Measurements from ENCODE around the gene NUMA1.

Gene NUMA1

DNA sequence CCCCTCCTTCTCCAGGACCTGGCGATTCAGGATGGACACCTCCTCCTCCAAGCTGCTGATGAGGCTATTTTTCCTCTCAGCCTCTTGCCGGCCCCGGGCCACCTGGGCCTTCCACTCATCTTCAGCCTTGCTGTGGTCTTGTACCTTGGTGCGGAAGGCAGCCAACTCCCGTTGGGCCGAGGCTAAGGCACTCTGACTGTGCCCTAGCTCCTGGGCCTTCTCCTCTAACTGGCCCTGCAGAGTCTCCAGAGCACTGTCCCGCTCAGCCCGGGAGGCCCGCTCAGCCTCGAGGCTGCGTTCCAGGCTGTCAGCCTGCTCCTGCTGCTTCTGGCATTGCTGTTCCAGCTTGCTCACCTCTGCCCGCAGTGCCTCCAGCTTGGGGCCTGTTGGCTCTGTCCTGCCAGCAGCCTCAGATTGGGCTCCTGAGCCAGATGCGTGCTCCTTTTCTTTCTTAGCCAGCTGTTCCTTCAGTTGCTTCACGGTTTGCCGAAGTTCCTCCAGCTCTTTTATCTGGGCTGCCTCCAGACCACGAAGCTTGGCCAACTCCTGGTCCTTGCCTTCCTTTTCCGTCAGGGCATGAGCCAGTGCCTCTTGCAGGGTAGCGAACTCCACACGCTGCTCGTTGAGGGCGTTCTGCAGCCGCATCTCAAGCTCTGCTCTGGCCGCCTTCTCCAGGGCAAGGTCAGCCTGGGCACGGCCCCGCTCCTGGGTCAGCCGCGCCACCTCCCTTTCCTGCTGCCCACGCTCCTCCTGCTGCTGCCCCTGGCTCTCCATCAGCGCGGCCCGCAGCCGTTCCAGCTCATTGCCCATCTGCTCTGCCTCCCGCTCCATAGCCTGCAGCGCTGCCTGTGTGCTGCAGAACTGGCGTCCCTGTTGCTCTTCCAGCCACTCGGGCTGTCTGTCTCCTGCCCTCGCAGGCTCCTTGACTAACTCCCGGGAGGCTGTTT lies 66.3 kb downstream of the NUMA1 start:
- no peak for DNase-seq

DNA sequence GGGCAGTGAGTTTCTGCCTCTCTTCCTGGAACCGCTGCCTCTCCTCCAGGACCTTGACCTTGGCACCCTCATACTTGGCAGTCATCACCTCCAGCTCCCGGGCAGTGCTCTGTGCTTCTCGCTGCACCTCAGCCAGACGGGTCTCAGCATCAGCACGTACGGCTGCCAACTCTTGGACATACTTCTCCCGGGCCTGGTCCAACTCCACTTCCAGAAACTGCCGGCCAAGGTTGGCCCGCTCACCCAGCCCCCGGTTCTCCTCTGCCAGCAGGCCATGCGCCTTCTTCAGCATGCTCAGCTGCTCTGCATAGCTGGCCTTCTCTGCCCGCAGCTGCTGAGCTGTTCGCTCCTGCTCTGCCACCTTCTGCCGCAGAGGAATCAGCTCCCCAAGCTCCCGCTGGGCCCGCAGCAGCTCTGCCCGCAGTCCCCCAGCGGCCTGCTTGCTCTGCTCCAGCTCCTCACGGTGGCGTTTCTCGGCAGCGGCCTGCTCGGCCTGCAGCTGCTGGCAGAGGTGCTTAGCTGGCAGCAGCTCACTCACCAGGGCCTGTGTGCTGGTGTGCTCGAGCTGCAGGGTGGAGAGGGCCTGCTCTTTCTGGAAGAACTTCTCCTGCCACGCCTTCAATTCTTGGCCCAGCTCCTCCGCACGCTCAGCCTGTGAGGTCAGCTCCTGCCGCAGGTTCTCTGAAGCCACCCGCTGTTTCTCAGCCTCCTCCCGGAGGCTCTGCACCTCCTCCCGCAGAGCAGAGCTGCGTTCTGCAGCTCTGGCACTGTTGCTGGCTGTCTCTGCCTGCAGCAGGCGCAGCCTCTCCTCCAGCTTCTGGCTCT lies 67.2 kb downstream of the NUMA1 start:
- no peak for DNase-seq

DNA sequence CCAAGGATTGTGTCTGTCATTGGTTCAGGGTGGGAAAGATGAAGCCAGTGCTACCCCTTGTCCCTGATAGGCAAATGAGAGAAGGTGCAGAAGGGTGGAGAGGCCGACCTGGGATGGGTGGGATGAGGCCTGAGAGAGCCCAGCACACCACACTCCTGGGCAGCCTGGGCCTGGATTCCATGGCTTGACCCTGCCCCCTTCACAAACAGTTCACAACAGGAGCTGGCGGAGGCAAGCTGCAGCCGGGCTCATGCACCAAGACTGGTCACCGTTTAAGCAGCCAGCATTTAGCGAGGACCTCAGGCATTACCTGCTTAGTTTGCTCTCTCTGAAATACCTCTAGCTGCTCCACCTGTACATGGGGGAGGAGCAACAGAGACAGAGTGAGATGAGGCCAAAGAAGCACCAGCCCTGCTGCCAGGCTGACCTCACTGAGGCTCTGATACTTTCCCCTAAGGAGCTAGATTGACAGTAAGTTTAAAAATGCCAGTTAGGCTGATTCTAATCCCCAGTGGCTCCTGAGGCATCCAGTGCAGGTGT lies 68.2 kb downstream of the NUMA1 start:
- no peak for DNase-seq

DNA sequence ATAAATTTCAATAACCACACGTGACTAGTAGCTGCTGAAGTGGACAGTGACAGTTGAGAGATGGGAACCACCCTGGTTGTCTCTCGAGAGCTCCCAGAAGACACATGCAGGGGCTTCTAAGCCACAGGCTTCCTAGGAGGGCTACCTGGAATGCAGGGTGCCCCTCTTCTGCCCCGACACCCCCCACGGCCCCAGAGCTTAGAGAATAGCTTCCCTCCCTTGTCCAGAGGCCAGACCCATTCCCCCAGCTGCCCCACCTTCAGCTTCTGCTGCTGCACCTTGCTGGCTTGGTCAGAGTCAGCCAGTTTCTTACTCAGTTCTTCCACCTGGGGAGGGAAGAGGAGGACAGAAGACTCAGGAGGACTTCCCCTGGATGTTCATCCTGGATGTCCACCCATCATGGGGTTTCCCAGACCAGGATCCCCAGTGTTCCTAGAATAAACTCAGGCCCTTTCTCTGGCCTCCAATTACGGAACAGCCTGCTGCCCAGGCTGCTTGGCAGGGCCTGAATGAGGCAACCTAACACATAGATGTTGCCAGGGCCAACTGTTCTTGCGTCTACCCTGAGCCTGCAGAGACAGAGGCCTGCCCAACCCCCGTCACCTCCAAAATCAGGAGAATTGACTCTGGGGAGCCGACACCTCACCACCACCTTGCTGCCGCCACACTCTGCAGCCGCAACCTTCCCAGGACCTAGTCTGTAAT lies 69.7 kb downstream of the NUMA1 start:
- DNase-seq, result no peak

DNA sequence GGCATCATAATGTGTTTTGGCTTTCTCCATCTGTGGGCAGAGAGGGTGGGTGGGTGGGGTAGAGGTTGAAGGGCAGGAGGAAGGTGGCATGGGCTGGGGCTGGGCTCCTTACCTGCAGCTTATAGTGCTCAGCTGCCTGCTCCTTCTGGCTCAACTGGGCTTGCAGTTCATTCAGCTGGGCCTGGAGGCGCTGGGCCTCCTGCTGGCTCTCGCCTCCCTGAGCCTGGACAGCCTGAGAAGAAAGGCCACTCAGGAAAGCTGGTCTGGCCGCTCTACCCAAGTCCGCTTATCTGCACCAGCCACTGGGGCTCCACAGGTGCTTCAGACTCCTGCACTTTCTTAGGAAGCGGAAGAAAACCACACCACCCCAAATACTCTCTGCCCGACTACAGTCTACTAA lies 71.2 kb downstream of the NUMA1 start:
- no peak for DNase-seq

DNA sequence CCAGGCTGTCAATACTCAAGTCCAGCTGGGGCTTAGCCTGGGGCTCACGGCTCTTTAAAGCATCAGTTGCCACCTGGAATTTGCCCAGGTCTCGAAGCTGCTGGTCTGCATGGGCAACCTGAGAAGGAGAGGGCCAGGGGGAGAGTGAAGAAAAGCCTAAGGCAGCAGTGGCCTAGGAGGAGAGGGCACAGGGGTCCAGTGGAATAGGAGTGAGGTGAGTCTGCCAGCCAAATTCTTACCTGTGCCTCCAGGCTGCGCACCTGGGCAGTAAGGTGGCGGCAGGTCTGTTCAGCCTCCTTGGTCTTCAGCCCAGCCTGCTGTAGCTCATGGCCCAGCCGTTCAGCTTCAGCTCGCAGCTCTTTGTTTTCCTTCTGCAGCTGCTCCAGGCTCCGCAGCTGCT lies 71.6 kb downstream of the NUMA1 start:
- DNase-seq, result no peak

DNA sequence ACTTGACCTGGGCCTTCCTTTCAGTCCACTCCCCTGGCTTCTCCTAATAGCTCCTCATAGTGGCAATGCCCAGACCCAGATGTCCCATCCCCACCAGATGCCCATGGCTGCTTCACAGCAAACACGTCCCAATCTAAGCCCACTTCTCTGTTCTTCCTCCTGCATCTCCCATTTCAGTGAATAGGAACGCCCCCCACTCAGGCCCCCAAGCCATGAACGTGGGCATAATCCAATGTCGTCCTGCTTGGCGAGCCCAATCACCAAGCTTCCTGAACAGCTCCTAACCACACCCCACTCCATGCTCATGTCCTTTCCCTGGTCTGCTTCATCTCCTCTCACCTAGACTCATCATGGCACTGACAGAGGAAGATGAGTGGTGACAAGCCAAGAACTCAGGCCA lies 72.8 kb downstream of the NUMA1 start:
- no peak for DNase-seq

DNA sequence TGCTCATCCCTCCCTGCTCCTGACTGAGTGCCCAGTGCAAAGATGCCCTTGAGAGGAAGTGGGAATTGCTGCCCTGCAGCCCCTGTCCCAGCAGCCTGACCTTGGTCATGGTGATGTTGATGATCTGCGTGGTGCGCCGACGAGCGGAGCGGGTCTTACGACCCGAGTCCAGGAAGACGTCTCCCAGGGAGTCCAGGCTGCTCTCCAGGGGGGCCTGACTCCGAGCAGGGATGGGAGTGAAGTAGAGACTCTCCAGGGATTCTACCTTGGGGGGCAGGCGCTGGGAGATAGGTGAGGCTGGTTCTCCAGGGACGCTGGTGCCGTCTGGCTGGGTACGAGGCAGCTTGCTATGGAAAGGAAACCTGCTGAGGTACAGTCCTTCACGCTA lies 73.3 kb downstream of the NUMA1 start:
- no peak for DNase-seq

DNA sequence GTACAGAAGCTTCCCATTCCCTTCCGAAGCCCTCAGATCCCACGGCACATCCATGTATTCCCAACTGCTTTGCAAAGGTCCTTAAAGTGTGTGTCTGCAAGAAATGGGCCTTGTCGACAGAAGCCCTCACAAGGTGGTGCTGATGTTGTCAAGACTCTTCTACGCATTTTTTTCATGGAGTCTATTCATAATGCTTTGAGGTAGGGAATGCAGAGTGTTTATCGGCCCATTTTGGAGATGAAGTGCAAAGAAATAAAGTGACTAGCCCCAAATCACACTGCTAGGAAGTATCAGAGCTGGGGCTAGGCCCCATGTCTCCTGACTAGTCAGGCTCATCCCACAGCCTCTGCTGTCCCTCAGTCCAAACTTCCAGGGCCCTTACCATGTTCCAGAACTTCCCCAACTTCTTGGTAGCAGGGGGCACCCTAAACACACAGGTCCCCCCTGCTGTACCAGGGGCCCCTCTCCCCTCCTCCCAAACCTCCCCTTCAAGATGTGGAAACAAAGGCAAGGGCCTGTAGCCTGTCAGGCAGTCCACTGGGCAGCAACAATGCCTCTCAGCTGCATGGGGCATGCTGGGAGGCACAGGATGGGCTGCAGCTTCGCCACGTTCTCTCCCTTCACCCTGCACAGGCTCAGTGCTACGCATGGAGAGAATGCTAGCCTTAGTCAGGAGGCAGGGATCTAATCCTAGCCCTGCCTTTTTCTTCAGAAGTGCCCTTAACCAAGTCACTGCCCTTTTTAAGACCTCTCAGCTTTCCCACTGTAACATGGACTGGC lies 73.8 kb downstream of the NUMA1 start:
- no peak for DNase-seq

DNA sequence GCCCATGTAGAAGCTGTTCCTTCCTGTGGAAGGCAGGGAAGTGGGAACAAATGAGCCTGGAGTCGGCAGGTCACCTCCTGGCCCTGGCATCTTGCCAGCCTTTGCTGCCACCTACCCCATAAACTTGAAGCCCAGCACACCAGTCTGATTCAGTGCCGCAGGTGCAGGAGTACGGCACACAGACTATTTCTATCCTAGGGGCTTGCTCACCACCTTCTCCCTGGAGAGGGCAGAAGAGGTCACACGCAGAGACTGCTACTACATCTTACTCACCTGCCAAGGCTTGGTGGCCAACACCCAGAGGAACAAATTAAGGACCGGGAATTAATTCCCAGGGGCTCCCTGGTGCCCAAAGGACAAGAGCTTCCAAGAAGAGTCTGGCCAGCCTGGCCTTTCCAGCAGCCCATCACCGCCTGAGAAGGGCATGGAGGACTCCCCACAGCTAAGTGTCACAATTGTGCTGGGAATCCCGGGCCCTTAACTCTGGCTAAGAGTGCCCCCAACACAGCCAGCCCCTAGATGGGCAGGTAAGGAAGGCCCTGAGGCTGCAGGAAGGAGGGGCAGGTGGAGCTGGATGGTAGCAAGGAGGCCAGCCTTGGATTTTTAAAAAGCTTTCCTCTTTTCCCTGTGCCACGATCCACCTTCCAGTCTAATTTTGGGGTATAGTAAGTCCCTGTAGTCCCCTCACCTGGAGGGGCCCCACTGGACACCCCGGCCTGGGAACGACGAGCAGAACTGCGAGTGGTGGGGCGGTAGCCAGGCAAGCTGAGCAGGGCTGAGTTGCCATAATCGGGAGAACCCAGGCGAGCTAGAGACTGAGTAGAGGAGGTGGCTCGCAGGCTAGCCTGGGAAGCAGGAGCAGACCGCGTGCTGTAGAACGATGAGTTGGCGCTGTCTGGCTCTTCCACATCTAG lies 74.7 kb downstream of the NUMA1 start:
- DNase-seq, result no peak

DNA sequence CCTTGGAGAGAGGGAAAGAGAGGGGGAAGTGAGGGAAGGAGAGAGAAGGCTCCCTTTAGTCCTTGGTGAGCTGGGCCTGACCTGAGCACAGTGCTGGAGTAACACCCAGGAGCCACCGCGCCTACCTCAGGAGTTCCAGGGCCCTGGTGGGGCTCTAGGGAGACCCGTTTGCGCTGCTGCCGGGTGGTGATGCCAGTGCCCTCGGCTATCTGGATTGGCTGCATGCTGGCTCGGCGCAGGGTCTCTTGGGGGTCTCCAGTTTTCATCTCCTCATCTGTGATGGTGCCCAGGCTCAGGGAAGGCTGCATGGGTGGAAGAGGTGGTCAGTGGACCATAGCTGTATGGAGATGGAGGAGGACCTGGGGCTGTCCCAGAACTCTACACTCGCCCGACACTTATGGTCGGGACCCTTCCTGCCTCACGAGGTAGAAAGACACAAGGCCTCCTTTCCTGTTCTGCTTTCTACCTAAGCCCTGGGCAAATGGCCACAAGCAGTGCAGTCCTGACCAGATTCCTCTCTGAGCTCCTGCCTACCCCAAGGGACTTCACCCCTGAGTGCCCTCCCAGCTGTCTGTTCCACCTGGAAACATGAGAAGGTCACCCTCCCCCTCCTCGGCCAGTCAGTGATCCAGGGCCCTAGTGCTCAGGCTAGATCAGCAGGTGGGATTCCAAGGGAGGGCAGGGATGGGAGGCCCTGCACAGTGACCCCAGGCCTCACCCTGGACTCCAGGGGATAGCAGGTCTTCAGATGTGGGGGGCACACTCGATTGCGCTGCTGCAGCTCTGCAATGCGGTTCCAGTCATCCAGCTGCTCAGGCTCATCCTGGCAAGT lies 75.6 kb downstream of the NUMA1 start:
- DNase-seq, result no peak

DNA sequence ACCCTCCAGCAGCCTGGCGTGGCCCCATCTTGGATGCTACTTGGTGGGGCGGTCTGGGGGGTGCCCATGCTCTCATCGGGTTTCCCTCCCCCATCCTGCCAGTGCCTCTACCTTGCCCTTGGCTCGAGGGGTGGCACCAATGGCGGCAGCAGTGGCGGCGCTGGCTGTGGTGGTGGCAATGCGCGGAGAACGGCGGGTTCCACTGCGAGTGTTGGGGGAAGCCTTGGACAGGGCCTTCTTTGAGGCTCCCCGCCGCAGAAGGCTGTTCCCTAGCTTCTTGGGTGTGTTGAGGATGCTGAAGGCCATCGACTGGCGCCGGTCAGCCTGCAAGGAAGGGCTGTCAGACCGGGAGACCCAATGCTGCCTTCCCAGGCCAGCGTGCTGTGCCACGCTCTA lies 76.6 kb downstream of the NUMA1 start:
- no peak for DNase-seq

DNA sequence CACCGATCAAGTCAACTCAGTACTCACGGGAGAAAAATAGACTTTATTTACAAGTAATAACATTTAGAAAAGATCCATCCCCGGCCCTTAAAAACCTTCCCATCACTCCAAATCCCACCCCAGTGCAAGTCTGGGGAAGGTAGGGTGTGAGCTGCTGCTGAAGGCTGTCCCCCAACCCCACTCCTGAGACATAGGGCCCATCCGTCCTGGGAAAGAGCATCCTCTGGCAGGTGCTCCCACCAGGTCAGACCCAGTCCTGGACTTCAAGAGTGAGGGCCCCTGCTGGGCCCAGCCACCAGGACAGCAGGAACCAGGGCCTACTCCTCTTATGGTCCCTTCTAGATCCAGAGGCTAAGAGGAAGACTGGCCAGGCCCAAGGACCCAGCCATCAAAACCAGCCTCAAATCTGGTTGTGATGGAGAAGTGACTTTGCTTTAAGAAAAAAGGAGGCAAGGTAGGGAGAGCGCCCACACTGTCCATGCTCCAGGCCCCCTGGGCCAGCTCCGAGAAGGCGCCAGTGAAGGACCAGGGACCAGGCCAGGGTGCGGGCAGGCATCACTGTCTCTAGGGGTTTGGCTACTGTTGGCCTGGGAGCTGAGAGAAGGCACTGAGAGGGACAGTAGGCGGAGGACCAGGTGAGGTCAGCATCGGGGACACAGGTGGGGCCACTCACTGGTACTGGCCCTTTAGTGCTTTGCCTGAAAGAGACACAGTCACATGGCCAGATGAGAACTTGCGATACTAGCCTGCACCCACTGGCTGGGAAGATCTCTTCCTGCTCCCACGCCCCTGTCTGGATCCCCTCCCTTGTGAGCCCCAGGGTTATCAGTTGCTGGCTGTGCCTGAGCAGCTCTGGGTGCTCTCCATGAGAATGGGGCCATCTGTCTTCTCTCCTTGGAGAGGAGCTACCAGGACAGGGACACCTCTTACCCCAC lies 77.2 kb downstream of the NUMA1 start:
- no peak for DNase-seq

DNA sequence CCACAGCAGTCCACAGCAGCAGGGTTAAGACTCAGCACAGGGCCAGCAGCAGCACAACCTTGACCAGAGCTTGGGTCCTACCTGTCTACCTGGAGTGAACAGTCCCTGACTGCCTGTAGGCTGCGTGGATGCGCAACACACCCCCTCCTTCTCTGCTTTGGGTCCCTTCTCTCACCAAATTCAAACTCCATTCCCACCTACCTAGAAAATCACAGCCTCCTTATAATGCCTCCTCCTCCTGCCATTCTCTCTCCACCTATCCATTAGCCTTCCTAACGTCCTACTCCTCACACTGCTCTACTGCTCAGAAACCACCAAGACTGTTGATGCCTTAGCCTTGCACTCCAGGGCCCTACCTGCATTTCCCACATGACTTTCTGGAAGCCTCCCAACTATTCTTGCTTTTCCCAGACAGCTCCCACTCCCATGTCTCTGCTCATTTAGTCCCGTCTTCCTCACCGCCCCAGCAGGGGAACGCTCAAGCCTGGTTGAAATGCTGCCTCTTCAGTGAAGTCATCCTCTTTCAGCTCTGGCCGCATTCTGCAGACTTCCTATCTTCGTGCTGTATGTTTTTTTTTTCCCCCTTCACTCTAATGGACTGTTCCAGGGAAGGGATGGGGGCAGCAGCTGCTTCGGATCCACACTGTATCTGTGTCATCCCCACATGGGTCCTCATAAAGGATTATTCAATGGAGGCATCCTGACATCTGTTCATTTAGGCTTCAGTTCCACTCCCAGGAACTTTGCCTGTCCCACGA lies 78.3 kb downstream of the NUMA1 start:
- no peak for DNase-seq

DNA sequence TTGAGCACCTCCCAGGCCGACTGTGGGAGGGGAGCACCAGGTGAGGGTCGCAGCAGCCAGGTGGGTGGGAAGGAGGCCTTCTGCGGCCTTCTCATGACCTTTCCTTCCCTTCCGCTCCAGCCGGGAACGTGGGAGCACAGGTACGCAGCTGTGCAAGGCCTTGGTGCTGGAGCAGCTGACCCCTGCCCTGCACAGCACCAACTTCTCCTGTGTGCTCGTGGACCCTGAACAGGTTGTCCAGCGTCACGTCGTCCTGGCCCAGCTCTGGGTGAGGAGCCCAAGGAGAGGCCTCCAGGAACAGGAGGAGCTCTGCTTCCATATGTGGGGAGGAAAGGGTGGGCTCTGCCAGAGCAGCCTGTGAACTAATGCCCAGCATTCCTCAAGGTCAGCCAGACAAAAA lies 79.1 kb downstream of the NUMA1 start:
- no peak for DNase-seq

DNA sequence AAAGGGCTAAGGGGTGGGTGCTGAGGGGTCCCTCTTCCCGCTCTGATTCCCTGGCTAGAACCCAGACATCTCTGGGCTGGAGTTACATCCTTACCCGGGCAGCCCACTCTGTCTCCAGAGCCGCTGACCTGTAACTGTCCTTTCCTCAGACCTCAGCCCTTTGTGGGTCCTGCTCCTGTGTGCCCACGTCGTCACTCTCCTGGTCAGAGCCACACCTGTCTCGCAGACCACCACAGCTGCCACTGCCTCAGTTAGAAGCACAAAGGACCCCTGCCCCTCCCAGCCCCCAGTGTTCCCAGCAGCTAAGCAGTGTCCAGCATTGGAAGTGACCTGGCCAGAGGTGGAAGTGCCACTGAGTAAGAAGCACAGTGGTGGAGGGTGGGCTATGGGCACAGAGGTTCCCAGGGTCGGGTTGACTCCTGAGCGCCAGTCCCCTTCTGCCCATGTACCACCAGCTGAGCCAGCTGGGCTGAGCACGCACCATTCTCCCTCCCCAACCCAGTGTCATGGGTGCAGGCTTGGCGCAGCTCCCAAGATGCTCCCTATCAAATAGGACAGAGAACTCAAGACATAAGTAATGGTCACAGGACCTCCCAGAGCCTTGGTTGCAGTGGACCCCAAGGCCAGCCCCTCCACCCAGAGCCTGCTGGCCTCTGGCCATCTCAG lies 80.0 kb downstream of the NUMA1 start:
- no peak for DNase-seq

DNA sequence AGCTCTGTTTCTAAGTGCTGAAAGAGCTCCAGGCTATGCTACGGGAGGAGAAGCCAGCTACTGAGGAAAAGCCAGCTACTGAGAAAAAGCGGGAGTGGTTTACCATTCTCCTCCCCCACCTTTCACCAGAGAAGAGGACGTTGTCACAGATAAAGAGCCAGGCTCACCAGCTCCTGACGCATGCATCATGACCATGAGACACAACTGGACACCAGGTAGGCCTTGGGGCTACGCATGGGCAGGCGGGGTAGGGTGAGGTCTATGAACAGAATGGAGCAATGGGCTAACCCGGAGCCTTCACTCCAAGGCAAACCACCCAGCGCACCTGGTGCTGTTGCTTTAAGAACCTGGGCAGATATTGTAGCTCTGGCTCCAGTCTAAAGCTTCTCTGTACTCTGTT lies 80.5 kb downstream of the NUMA1 start:
- DNase-seq, result no peak

DNA sequence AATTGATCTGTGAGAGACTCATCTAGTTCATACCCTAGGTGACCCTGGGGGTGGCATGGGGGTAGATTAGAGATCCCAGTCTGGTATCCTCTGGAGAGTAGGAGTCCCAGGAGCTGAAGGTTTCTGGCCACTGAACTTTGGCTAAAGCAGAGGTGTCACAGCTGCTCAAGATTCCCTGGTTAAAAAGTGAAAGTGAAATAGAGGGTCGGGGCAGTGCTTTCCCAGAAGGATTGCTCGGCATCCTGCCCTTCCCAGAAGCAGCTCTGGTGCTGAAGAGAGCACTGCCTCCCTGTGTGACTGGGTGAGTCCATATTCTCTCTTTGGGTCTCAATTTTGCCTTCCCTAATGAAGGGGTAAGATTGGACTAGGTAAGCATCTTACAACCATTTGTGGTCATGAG lies 81.0 kb downstream of the NUMA1 start:
- no peak for DNase-seq
